Measurements from ENCODE around the gene EGR4.

GRCh38 chr2:73292906-73293533 lies 328 bp downstream of the EGR4 start:
- no peak for TF ChIP-seq CTCF (IDR thresholded peaks at IDR 0.05; ENCODE audit: low read depth, low read length, missing input control)
- no peak for TF ChIP-seq RAD21 (IDR thresholded peaks at IDR 0.05)
- no peak for TF ChIP-seq JUND (IDR thresholded peaks at IDR 0.05)
- TF ChIP-seq YY1 (IDR thresholded peaks at IDR 0.05) = no peak
- no peak for TF ChIP-seq MAX (IDR thresholded peaks at IDR 0.05)
- no peak for TF ChIP-seq HNF4A (conservative IDR thresholded peaks at IDR 0.05)

All from liver (tissue), 3 donors.